NCI-H82 treated with DMSO at 0.1 percent for 48 hours (cell line): Measurements from ENCODE around the gene BGN.

Experiments used
- DNase-seq: peaks from one replicate; lab custom pipeline; 2025; ENCODE audit not compliant: unreplicated experiment; lab: John Stamatoyannopoulos, UW

The BGN gene

DNA sequence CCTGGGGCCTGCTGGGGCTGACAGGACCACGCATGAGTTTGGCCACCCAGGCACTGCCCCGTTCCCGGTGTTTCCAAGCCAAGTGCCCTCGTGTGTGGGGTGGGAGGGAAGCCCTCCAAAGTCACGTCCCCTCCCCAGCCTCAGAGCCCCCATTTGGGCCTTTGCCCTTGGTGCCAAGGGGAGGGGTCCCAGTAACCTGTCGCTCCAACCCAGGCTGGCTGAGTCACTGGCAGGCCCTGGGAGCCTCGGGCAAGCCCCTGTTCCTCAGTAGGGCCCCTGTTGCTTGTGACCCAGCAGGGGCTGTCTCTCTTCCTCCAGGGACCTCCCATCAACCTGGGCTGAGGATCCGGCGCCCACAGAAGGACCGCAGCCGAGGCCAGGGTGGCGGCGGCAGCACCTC is 13.7 kb upstream of the BGN start:
- DNase-seq = no peak

- no peak for DNase-seq
Observed at GRCh38 chrX:153482376-153483015, 12.3 kb upstream of the BGN start.

DNA sequence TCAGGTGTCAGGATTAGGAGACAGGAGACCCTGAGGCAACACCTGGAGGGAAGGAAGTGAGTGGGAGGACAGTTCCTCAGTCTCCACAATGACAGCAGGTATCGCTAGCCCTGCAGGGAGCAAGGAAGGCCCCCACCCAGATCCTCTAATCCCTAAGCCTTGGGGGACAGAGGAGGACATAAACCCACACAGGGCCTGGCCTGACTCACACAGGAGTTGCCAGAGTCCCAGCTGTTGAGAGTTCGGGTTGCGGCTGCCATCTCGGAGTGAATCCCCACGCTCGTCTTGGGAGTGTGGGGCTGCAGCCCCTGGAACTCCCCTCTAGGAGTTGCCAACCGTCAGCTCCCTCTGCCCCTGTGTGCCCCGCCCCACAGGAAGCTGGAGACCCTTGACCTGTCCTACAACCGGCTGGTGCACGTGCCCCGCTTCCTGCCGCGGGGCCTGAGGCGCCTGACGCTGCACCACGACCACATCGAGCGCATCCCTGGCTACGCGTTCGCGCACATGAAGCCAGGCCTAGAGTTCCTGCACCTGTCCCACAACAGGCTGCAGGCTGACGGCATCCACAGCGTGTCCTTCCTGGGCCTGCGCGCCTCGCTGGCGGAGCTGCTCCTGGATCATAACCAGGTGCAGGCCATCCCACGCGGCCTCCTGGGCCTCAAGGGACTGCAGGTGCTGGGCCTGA is 9.2 kb upstream of the BGN start:
- DNase-seq = no peak

GRCh38 chrX:153486171-153486570 is 8.6 kb upstream of the BGN start:
- no peak for DNase-seq

DNA sequence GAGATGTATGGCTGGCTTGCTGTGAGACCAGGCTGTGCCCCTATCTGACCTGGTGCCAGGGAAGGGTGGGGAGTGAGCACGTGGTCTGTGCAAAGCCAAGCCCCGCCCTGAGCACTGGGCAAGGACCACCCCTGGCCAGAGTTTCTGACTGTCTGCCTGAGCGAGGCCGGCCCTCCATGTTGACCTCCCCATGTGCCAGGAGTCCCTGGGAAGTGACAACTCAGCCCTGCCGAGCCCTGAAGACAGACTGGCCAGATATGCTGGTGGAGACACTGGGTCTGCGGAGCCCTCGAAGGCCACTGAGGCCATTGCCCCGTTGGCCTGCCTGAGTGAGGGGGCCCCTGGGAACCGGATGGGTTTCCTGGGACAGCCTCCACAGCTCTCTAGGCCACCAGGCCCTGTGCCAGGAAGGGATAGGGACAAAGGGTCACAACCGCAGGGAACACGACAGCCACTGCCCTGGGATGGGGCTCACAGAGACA is 7.1 kb upstream of the BGN start:
- no peak for DNase-seq

DNA sequence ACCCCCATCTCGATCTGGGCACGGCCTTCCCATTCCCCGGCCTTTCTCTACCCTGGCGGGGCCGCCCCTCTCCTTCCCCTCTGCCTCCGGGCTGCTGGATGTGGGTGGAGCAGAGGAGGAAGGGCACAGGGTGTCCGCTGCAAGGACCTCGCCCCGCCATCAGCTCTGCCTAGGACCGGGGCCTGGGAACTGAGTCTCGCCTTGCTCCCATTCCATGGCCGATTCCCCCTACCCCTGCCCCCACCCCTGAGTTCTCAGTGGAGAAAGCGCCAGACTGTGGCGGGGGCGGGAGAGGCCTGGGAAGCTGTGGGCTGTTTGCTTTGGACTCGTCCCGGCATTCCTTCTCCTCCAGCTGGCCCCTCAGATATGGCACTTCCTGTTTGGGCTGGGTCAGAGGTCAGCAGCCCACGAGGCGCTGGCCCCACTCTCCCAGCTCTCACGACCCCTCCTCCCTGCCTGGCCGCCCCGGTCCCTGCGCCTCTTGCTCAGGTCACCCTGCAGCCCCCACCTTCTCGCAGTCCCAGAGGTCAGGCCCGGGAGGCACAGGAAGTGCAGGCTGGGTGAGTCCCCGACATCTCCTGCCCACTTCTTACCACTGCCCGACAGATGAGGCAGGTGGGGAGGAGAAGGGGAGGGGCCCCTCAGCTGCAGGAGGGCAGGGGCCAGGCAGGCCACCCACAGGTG is 6.4 kb upstream of the BGN start:
- no peak for DNase-seq

DNA sequence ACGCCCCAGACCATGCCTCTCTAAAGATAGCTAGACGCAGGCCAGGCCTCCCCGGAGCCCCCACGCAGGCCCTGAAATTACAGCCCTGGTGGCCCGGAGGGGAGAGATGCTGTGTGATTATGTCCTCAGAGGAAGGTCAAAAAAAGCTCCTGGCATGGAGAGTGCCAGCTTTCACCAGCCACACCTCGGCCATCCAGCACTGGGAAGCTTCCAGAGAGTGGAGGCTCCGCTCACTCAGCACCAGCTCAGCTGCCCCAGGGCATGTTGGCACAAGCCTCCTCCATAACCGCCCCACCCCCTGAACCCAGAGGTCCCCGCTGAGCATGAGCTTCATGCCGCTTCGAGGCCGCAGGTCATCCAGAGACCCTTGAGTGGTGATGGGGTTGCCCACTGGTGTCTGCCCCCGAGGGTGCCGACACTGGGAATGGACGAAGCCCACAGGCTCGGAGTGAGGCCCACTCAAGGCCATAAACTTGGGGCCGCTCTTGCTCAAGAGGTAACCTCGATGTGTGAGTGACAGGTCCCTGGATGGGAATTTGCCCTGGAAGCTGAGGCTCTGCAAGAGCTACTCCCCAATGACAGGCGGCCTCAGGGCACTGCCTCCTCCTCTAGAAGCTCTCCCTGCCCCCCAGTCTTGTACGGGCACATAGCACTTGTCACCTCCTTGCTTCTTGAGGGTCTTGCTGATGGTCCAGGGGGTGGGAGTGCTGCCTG is 4.4 kb upstream of the BGN start:
- no peak for DNase-seq

DNA sequence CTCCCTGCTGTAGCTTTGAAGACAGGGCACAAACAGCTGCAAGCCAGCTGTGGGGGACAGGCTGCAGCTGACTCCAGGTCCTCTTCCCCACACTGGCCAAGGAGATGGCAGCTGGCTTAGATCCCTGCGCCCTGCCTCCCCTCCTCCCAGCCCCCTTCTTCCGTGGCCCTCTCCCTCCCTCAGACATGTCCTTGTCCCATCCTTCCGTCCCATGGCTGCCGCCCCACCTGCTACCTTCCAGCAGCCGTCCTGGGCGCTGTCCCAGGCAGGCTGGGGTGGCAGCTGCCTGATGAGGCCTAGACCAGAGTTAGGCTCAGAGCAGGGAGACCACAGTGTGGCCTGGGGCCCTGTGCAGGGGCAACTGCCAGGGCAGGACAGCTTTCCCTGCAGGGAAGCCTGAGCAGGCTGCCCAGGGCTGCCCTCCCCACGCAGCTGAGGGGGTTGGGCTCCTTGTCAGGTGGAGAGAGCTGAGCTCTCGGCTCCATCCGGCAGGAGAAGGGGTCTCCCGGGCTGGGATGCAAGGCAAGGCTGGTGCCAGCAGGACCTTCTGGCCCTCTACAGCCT is 3.3 kb upstream of the BGN start:
- DNase-seq = no peak

DNA sequence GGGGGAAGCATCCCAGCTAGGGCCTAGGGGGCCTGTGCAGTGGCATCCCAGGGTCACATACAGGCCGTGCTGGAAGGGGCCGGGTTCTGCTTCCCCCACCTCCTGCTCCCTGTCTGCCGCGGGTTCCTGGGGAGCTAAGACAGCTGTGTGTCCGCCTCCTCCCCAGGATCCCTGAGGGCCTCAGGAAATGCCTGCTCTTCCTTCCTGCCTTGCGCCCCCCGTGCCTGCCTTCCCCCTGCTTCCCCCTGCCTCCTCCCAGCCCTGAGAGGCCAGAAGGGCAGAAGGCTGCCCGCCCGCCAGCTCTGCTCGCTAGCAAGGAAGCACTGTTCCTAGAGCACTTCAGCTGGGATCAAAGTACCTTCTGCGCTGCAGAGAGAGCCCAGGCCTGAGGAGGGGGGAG is 2.9 kb upstream of the BGN start:
- DNase-seq = no peak

- DNase-seq = no peak
Observed at GRCh38 chrX:153492543-153492942, 2.2 kb upstream of the BGN start.

- DNase-seq = no peak
Observed at GRCh38 chrX:153493085-153493484, 1.7 kb upstream of the BGN start.

GRCh38 chrX:153494061-153494460 is 719 bp upstream of the BGN start:
- no peak for DNase-seq

GRCh38 chrX:153495362-153495751 is 577 bp downstream of the BGN start:
- no peak for DNase-seq

- DNase-seq = no peak
Observed at GRCh38 chrX:153495903-153496589, 1.3 kb downstream of the BGN start.

GRCh38 chrX:153496590-153496959 is 1.8 kb downstream of the BGN start:
- DNase-seq = no peak

DNA sequence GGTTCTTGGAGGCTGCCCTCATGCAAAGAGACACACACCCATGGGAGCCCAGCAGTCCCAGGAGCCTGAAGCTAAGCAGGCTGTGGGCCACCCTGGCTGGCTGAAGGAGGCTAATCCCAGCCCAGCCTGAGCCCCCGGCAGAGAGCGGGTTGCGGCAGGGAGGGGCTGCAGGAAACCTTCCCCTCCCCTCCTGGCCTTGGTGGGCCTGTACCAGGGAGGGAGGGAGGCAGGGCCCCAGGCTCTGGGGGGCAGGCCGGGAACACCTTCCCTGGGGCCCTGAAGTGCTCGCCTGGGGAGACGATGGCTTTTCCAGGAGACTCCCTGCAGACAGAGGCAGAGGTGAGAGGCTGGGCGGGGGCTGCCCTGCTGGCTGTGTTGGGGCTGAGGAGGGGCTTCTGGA is 3.7 kb downstream of the BGN start:
- no peak for DNase-seq

DNA sequence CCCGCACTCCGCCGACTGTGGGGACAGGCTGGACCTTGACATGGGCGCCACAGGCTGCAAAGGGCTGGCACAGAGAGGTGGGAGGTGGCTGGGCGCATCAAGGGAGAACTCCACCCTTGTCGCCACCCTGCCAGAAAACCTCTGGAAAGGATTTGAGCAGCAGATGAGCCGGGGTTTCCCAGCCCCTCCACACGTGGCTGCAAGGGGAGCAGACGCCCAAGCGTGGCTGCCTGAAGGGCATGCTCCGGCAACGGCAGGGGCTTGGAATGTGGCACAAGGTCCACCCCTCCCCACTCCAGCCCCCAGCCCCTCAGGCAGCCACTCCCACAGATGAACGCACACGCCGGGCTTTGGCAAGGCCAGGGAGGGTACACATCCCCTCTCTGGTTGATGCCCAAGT is 4.6 kb downstream of the BGN start:
- no peak for DNase-seq

- DNase-seq = no peak
Observed at GRCh38 chrX:153499876-153500275, 5.1 kb downstream of the BGN start.

DNA sequence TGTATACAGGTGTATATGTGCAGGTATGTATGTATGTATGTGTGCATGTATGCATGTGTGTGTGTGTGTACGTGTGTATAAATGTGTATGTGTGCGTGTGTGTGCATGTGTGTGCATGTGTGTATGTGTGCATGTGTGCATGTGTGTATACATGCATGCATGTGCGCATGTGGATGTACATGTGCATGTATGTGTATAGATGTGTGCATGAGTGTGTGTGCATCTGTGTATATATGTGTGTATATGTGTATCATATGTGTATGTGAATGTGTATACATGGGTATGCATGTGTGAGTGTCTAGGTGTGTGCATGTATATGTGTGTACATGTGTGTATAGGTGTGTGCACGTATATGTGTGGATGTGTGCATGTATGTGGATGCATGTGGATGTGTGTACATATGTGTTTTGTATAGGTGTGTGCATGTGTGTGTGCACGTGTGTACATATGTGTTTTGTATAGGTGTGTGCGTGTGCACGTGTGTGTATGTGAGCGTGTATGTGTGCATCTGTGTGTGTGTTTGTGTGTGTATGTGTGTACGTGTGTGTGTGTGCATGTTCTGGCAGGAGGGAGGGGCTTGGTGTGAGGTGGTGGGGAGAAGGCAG is 6.0 kb downstream of the BGN start:
- DNase-seq = no peak

- DNase-seq = no peak
Observed at GRCh38 chrX:153501530-153501929, 6.8 kb downstream of the BGN start.
